NCI-H510A (cell line): ENCODE data around the gene CUBN.

Experiments
- DNase-seq: peaks from one replicate; lab custom pipeline; 2025; lab: John Stamatoyannopoulos, UW

CUBN gene

GRCh38 chr10:16787361-16787791 is 342.2 kb downstream of the CUBN start:
- no peak for DNase-seq

- DNase-seq: no peak
Observed at GRCh38 chr10:16780338-16780880, 349.2 kb downstream of the CUBN start.

GRCh38 chr10:16779384-16779915 is 350.2 kb downstream of the CUBN start:
- no peak for DNase-seq

- no peak for DNase-seq
Observed at GRCh38 chr10:16777473-16778370, 351.9 kb downstream of the CUBN start.

GRCh38 chr10:16776896-16777295 is 352.7 kb downstream of the CUBN start:
- no peak for DNase-seq
